GM12801 (cell line): ENCODE results near the gene NLRC5.

Experiments
- TF ChIP-seq, protein P1 (sequence below): IDR thresholded peaks from one replicate; pipeline ENCODE4 v1.5.1; 2011; ENCODE audit warnings: control low read depth; ENCODE audit not compliant: insufficient read length; ENCODE audit errors: extremely low read depth

NLRC5 gene

GRCh38 chr16:57082664-57083063 is 93.3 kb downstream of the NLRC5 start:
- TF ChIP-seq, protein P1, sequence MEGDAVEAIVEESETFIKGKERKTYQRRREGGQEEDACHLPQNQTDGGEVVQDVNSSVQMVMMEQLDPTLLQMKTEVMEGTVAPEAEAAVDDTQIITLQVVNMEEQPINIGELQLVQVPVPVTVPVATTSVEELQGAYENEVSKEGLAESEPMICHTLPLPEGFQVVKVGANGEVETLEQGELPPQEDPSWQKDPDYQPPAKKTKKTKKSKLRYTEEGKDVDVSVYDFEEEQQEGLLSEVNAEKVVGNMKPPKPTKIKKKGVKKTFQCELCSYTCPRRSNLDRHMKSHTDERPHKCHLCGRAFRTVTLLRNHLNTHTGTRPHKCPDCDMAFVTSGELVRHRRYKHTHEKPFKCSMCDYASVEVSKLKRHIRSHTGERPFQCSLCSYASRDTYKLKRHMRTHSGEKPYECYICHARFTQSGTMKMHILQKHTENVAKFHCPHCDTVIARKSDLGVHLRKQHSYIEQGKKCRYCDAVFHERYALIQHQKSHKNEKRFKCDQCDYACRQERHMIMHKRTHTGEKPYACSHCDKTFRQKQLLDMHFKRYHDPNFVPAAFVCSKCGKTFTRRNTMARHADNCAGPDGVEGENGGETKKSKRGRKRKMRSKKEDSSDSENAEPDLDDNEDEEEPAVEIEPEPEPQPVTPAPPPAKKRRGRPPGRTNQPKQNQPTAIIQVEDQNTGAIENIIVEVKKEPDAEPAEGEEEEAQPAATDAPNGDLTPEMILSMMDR, result no peak

- TF ChIP-seq, protein P1, result no peak
Measured at GRCh38 chr16:57083485-57084126, 94.2 kb downstream of the NLRC5 start.

GRCh38 chr16:57084257-57084770 is 95.0 kb downstream of the NLRC5 start:
- TF ChIP-seq, protein P1, result no peak

GRCh38 chr16:57084996-57085395 is 95.6 kb downstream of the NLRC5 start:
- TF ChIP-seq, protein P1, result no peak

DNA sequence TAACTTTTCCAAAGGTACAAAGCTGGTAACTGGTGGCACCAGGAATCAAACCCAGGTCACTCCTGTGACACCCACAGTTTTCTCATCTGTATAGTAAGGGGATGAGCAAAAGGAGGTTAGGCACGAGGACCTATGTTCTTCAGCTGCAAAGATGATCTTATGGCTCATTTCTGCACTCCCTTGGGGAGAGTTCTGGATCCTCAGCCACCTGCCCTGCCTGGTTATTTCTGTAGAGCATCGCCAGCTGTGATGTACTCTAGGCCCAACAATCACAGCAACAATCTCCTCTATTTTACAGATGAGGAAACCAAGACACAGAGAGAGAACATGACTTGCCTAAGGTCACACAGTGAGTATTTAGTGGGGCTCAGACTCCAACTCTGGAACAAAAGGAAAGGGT is 97.6 kb downstream of the NLRC5 start:
- TF ChIP-seq, protein P1, result no peak

GRCh38 chr16:57089406-57089805 is 100.0 kb downstream of the NLRC5 start:
- TF ChIP-seq, protein P1, result no peak

DNA sequence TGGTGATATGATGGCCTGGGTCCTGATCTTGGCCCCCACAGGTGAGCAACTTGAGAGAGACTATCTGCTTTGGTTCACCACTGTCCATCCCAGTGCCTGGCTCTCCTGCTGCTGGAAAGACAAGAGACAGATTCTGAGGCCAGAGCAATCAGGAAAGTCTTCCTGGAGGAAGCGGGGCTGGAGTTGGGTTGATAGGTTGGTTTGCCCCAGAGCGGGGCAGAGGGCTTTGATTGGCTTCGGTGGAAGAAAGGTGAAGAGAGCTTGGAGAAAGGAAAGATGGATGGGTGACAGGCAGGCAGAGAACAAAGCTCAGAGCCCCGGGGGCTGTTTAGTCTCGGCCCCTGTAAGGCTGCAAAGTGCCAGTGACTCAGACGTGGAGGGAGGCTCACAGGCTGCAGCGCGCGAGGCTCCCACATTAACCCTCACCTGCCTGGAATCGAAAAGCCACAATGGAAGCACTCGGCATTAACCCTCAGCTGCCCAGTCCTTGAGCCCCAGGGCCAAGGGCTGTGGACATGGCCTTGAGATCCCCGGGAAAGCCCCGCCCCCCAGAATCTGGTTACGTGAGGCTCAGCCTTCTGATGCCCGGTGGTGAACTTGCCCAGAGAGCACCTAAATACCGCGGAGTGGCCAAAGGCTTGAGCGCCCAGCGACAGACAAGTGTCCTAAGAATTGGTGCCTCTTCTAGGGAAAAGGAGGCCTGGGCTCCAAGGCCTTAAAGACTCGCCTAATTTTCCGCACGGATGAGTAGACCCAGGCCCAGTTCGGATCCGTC is 102.0 kb downstream of the NLRC5 start:
- TF ChIP-seq, protein P1, result no peak
